A673 (cell line): ENCODE results near the gene ZEB2. TPM values are rescaled to one million over a fixed set of nuclear protein-coding genes. Genes with fewer than 3 reads are reported as not detected.

Experiments used
- BruUV-seq: library from RNA; stranded (reverse); fragments of 400-500 nt; replicated peaks from 2 replicates; lab custom pipeline; 2021; lab: Mats Ljungman, UMichigan
- CTCF ChIA-PET: fragments of 300-600 bp; sonication (Branson Sonifier 250); formaldehyde crosslinking; loops from one replicate; lab custom pipeline; 2022; ENCODE audit warnings: antibody characterized with exemption; lab: Charles Lee
- POLR2A ChIA-PET: fragments of 300-600 bp; sonication (Branson Sonifier 250); formaldehyde crosslinking; loops from one replicate; lab custom pipeline; 2022; ENCODE audit warnings: antibody characterized with exemption; ENCODE audit not compliant: low non-redundant PET; lab: Charles Lee
- DNase-seq: peaks from one replicate; pipeline ENCODE4 v3.0.0-alpha.2; 2015; ENCODE audit warnings: low spot score
- H3K27ac ChIP-seq: fragments of 200-600 bp; sonication (generic); 2 replicates; pipeline ENCODE4 v1.5.1; 2016; ENCODE audit warnings: mixed run types, low read depth, mild to moderate bottlenecking, mixed read lengths, antibody characterized with exemption, low read length; ENCODE audit not compliant: poor library complexity, severe bottlenecking
- H3K27me3 ChIP-seq: fragments of 200-600 bp; sonication (generic); replicated peaks from 2 replicates; pipeline ENCODE4 v1.6.1; 2017; ENCODE audit warnings: mixed run types, low read depth, mild to moderate bottlenecking, mixed read lengths, antibody characterized with exemption, low read length; ENCODE audit not compliant: insufficient read depth, poor library complexity
- H3K36me3 ChIP-seq: fragments of 200-600 bp; sonication (generic); 2 replicates; pipeline ENCODE4 v1.6.1; 2016; ENCODE audit warnings: mixed run types, mild to moderate bottlenecking, mixed read lengths, antibody characterized with exemption, low read length; ENCODE audit not compliant: insufficient read depth, poor library complexity, severe bottlenecking
- H3K4me1 ChIP-seq: fragments of 200-600 bp; sonication (generic); 2 replicates; pipeline ENCODE4 v1.6.1; 2017; ENCODE audit warnings: mixed run types, mild to moderate bottlenecking, mixed read lengths, antibody characterized with exemption, low read length; ENCODE audit not compliant: insufficient read depth, poor library complexity, severe bottlenecking
- H3K4me3 ChIP-seq: fragments of 200-600 bp; sonication (generic); 2 replicates; pipeline ENCODE4 v1.5.1; 2016; ENCODE audit warnings: low read depth, mixed run types, mild to moderate bottlenecking, mixed read lengths, low read length; ENCODE audit not compliant: poor library complexity, severe bottlenecking
- H3K9me3 ChIP-seq: fragments of 200-600 bp; sonication (generic); 2 replicates; pipeline ENCODE4 v1.6.1; 2016; ENCODE audit warnings: mixed run types, low read depth, mild to moderate bottlenecking, mixed read lengths, antibody characterized with exemption, low read length; ENCODE audit not compliant: poor library complexity, severe bottlenecking
- CTCF ChIP-seq: fragments of 300-800, 200-600 bp; sonication (generic); conservative IDR thresholded peaks from 2 replicates; pipeline ENCODE4 v1.5.1; 2017; ENCODE audit warnings: low read depth, mild to moderate bottlenecking, antibody characterized with exemption, low read length, moderate library complexity, mixed read lengths
- EZH2 ChIP-seq: fragments of 200-600 bp; sonication (generic); IDR thresholded peaks from 2 replicates; pipeline ENCODE4 v1.6.1; 2017; ENCODE audit warnings: borderline replicate concordance, low read depth, mild to moderate bottlenecking, mixed read lengths, antibody characterized with exemption, low read length; ENCODE audit not compliant: poor library complexity, severe bottlenecking
- intact Hi-C: fragments of 100-400 bp; cut with micrococcal nuclease; formaldehyde crosslinking; loops from one replicate; pipeline ENCODE4 v1.10.0; 2022; ENCODE audit not compliant: unreplicated experiment
- total RNA-seq: library from RNA; stranded (reverse); gene quantifications from 2 replicates; pipeline ENCODE4 v1.2.3, GENCODE V29; 2021

ZEB2 gene
- total RNA-seq, 1 experiment from 2014 or later, result 146 TPM

DNA sequence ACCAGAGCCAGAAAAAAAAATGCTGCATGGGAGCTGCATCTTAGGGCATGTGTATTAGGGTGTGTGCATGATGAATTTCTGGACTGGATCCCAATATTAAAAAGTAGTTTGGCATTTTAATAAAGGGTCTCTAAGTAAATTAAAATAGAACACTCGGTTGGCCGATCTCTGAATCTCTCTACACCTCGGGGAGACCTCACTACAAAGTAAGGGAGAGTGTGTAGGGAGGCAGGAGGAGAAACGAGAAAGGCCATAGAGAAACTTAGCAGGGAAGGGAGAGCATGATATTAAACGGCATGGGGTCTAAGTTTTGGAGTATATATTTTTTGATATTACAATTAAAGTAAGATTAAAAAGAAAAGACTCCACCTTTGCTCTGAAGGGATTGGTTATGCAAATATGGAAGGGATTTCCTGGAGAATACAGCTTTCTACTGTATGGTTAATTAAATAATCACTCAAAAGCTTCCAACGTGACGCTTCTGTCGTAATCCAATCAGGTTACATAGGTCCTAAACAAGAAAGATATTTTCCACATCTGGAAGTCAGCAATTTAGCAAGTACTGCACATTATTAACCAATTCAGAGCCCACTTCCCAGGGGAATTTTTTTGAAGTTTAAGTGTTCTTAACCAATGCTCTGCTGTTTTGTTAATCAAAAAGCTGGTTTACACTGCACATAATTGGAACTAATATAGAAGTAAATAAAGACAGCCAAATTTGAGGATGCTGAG lies 1.0 kb upstream of the ZEB2 start:
- TSS peak; percentile 16 for BruUV-seq
- H3K27me3 ChIP-seq, result no peaks in the 10 kb centered on the region
- peak; percentile 91 for DNase-seq
- intact Hi-C loops, result loop anchor here (2.0 to 10.0 kb wide), 4 partner anchors 204 to 1231 kb away; no protein-coding TSS in a partner anchor
- ChIA-PET CTCF (interaction anchor here (0.5 kb wide), 1 partner anchor 1316 kb away, joined by 10 read pairs; no protein-coding TSS in a partner anchor), POLR2A (no interaction called here)
- no peaks in the 10 kb centered on the region for H3K9me3 ChIP-seq
- H3K27ac ChIP-seq, result peak overlapping the region; percentile 85
- H3K4me1 ChIP-seq, result peaks cover 29% of the 10 kb centered on the region
- TF ChIP-seq EZH2 (no peak), CTCF (no peak)
- H3K36me3 ChIP-seq, result no peaks in the 10 kb centered on the region
- peak overlapping the region; percentile 47 for H3K4me3 ChIP-seq

DNA sequence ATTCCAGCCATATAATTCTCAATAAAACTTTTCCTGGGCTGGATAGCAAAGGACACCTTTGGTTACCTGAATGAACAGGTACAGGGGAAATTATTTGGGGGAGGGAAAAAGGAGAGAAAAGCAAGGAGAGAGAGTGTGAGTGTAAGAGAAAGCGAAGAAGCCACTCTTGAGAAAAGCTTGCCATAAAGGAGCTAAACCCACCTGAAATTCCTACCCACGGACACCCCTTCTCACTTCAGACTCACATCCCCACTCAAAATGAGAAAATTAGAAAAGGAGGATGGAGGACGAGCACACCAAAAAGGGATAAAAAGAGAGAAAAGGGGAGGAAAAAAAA lies 354 bp downstream of the ZEB2 start:
- TF ChIP-seq CTCF (no peak), EZH2 (no peak)
- DNase-seq, result no peak
- TSS peak; percentile 63 for BruUV-seq
- Histone ChIP-seq H3K9me3 (no peaks in the 10 kb centered on the region), H3K27me3 (no peaks in the 10 kb centered on the region), H3K4me1 (peaks cover 20% of the 10 kb centered on the region), H3K36me3 (peaks cover 4% of the 10 kb centered on the region), H3K4me3 (peak overlapping the region; percentile 66), H3K27ac (peak overlapping the region; percentile 98)
- ChIA-PET CTCF (interaction anchor here (0.7 kb wide), 1 partner anchor 47 kb away, joined by 3 read pairs; no protein-coding TSS in a partner anchor), POLR2A (interaction anchor here (0.6 kb wide), 1 partner anchor 852 kb away, joined by 3 read pairs; no protein-coding TSS in a partner anchor)
- intact Hi-C loops, result loop anchor here (5.0 to 10.0 kb wide), 3 partner anchors 187 to 1795 kb away; a partner anchor contains a TSS

DNA sequence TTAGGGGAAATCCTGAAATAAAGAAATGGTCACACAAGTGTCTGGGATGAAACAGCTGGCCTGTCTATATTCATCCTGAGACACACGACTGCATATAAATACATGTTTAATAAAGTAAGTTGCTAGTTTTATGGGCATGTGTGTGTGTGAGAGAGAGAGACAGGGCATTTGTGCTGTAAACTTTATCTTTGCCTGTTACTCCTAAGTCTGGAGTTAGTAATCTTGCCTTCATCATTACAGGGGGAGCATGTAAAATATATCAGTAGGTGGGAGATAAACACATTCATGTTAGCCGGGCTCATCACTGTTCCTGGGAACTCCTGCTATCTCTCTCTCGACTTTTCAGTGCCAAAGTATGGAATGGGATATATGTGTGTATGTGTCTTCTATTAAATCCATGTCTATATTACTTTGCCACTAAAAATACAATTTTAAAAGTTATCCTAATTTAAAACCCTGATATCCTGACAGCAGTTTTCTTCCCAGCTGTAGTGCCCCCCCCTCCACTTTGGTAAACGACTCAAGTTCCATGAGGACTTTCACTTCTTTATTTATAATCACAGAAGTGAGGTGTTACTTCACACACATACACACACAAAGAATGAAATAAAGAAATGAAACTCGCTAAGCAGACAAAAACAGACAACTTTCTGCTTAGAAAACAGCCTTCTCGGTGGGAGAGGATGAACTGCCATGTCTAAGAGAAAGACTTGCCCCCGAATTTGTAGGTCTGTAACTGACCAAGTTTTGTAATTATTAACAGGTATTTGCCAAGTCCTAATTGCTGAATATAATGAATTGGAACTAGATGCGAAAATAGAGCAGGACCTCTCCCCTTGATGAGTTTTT lies 947 bp downstream of the ZEB2 start:
- Histone ChIP-seq H3K4me1 (peaks cover 19% of the 10 kb centered on the region), H3K27ac (peak overlapping the region; percentile 98), H3K36me3 (peaks cover 9% of the 10 kb centered on the region), H3K27me3 (no peaks in the 10 kb centered on the region), H3K4me3 (peak overlapping the region; percentile 66), H3K9me3 (no peaks in the 10 kb centered on the region)
- no TSS peak for BruUV-seq
- DNase-seq, result peak; percentile 32
- intact Hi-C loops, result loop anchor here (5.0 to 10.0 kb wide), 3 partner anchors 187 to 1796 kb away; a partner anchor contains a TSS
- no peak for TF ChIP-seq EZH2
- no peak for TF ChIP-seq CTCF
- POLR2A ChIA-PET, result interaction anchor here (0.6 kb wide), 1 partner anchor 851 kb away, joined by 3 read pairs; no protein-coding TSS in a partner anchor
- CTCF ChIA-PET, result interaction anchor here (0.7 kb wide), 1 partner anchor 47 kb away, joined by 3 read pairs; no protein-coding TSS in a partner anchor
